Liver (tissue), 9 donors: ENCODE measurements around the gene ANKRD6. TPM values are rescaled to one million over a fixed set of nuclear protein-coding genes. Genes with fewer than 3 reads are reported as not detected.

Experiments used
- DNase-seq: peaks from one replicate; pipeline ENCODE4 v3.0.0-alpha.2; 2017; ENCODE audit warnings: low spot score
- H3K27ac ChIP-seq, 2 donors: one replicate each; pipeline ENCODE4 v1.7.0; 2013; ENCODE audit warnings: inconsistent platforms in 2 of 2, low read length in 2 of 2, control low read depth in 1 of 2, low read depth in 1 of 2, mild to moderate bottlenecking in 1 of 2
- H3K27me3 ChIP-seq, 4 donors: one replicate each; pipeline versions ENCODE4 v1.6.1 to v1.7.0; 2013; ENCODE audit warnings: low read length in 3 of 4, inconsistent platforms in 1 of 4, mild to moderate bottlenecking in 1 of 4, moderate library complexity in 1 of 4; ENCODE audit not compliant: control insufficient read depth in 4 of 4, insufficient read depth in 4 of 4
- H3K36me3 ChIP-seq, 4 donors: one replicate each; pipeline versions ENCODE4 v1.6.1 to v1.7.0; 2013; ENCODE audit warnings: low read length in 3 of 4, mild to moderate bottlenecking in 3 of 4, low read depth in 1 of 4, moderate library complexity in 1 of 4; ENCODE audit not compliant: control insufficient read depth in 4 of 4, insufficient read depth in 3 of 4
- H3K4me1 ChIP-seq, 4 donors: one replicate each; pipeline versions ENCODE4 v1.6.1 to v1.7.0; 2013; ENCODE audit warnings: low read length in 3 of 4, mild to moderate bottlenecking in 3 of 4, moderate library complexity in 1 of 4; ENCODE audit not compliant: control insufficient read depth in 4 of 4, insufficient read depth in 4 of 4
- H3K4me3 ChIP-seq, 3 donors: one replicate each; pipeline versions ENCODE4 v1.6.1 to v1.7.0; 2013; ENCODE audit warnings: low read length in 3 of 3, control low read depth in 1 of 3, low read depth in 1 of 3, mild to moderate bottlenecking in 1 of 3
- H3K9ac ChIP-seq, 2 donors: one replicate each; pipeline ENCODE4 v1.7.0; 2013; ENCODE audit warnings: low read length in 2 of 2, mild to moderate bottlenecking in 2 of 2, moderate library complexity in 2 of 2, control low read depth in 1 of 2, low read depth in 1 of 2
- H3K9me3 ChIP-seq, 4 donors: one replicate each; pipeline versions ENCODE4 v1.6.1 to v1.7.0; 2013; ENCODE audit warnings: low read length in 3 of 4; ENCODE audit not compliant: control insufficient read depth in 4 of 4
- EGR1 ChIP-seq, 2 donors: IDR thresholded peaks; 2 replicates each; pipeline ENCODE4 v1.6.1; 2016 to 2018; ENCODE audit warnings: antibody characterized with exemption in 2 of 2, low read depth in 2 of 2
- FOXA1 ChIP-seq: IDR thresholded peaks from 2 replicates; pipeline ENCODE4 v1.6.1; 2016; ENCODE audit warnings: antibody characterized with exemption
- FOXA2 ChIP-seq: IDR thresholded peaks from 2 replicates; pipeline ENCODE4 v1.6.1; 2016; ENCODE audit warnings: antibody characterized with exemption
- GABPA ChIP-seq, 2 donors: IDR thresholded peaks in 1 of 2; conservative IDR thresholded peaks in 1 of 2; 2 replicates each; pipeline ENCODE4 v1.6.1; 2016; ENCODE audit warnings: antibody characterized with exemption in 2 of 2, mild to moderate bottlenecking in 1 of 2, moderate library complexity in 1 of 2
- HNF4A ChIP-seq, 2 donors: conservative IDR thresholded peaks; 2 replicates each; pipeline ENCODE4 v1.6.1; 2016; ENCODE audit warnings: antibody characterized with exemption in 2 of 2, mild to moderate bottlenecking in 2 of 2
- HNF4G ChIP-seq: IDR thresholded peaks from 2 replicates; pipeline ENCODE4 v1.6.1; 2016; ENCODE audit warnings: antibody characterized with exemption
- JUND ChIP-seq, 2 donors: IDR thresholded peaks; 2 replicates each; pipeline ENCODE4 v1.6.1; 2016; ENCODE audit warnings: antibody characterized with exemption in 2 of 2
- NR2F2 ChIP-seq: IDR thresholded peaks from 2 replicates; pipeline ENCODE4 v1.6.1; 2016; ENCODE audit warnings: antibody characterized with exemption
- RAD21 ChIP-seq, 2 donors: IDR thresholded peaks; 2 replicates each; pipeline ENCODE4 v1.6.1; 2016; ENCODE audit warnings: antibody characterized with exemption in 2 of 2, mild to moderate bottlenecking in 2 of 2
- RXRA ChIP-seq, 2 donors: IDR thresholded peaks; 2 replicates each; pipeline ENCODE4 v1.6.1; 2017 to 2018; ENCODE audit warnings: antibody characterized with exemption in 2 of 2, mild to moderate bottlenecking in 1 of 2
- SP1 ChIP-seq: IDR thresholded peaks from 2 replicates; pipeline ENCODE4 v1.6.1; 2018; ENCODE audit warnings: antibody characterized with exemption, mild to moderate bottlenecking
- TAF1 ChIP-seq: conservative IDR thresholded peaks from 2 replicates; pipeline ENCODE4 v1.6.1; 2016; ENCODE audit warnings: antibody characterized with exemption, mild to moderate bottlenecking
- YY1 ChIP-seq: IDR thresholded peaks from 2 replicates; pipeline ENCODE4 v1.6.1; 2016; ENCODE audit warnings: antibody characterized with exemption, mild to moderate bottlenecking
- WGBS: extraction: QIAGEN DNeasy Blood & Tissue Kit; methylation state at CpG from one replicate; pipeline ENCODE4 v1.1.7; 2013; 5-methylcytosine and 5-hydroxymethylcytosine counted together
- polyA plus RNA-seq, 2 donors: library from polyadenylated mRNA; stranded (reverse) in 1 of 2; unstranded in 1 of 2; fragments of 200-250 nt in 1 of 2; fragments of >200 nt in 1 of 2; fragmentation: Nextera tagmentation in 1 of 2; extraction: Ambion mirVana in 1 of 2; gene quantifications; one replicate each; pipeline versions ENCODE4 v1.2.1 to v1.2.3, GENCODE V29; 2013 to 2015
- total RNA-seq, 2 donors: library from RNA; depleted of rRNA; stranded (reverse); fragments of >200 nt; gene quantifications; one replicate each; pipeline ENCODE4 v1.2.3, GENCODE V29; 2014
- TF ChIP-seq, protein P1 (sequence below): IDR thresholded peaks from 2 replicates; pipeline ENCODE4 v1.6.1; 2016; ENCODE audit warnings: antibody characterized with exemption
- TF ChIP-seq, protein P2 (sequence below): IDR thresholded peaks from 2 replicates; pipeline ENCODE4 v1.6.1; 2016; ENCODE audit warnings: antibody characterized with exemption
- TF ChIP-seq, protein P3 (sequence below): IDR thresholded peaks from 2 replicates; pipeline ENCODE4 v1.6.1; 2016; ENCODE audit warnings: antibody characterized with exemption
- TF ChIP-seq, protein P4 (sequence below): fragments of 150-350 bp; IDR thresholded peaks from 2 replicates; pipeline ENCODE4 v1.5.1; 2017; ENCODE audit warnings: improper control_type of control experiment, low read depth, low read length; ENCODE audit not compliant: missing input control
- TF ChIP-seq, protein P5 (sequence below): IDR thresholded peaks from 2 replicates; pipeline ENCODE4 v1.6.1; 2016; ENCODE audit warnings: antibody characterized with exemption, mild to moderate bottlenecking
- donor health status: healthy.
- donor health status: healthy.
- donor health status: healthy.
- donor health status: healthy.
- donor health status: healthy.

ANKRD6 gene
- total and polyA plus RNA-seq, 4 donors: 2.9 to 9.2 (median 3.8) TPM

DNA sequence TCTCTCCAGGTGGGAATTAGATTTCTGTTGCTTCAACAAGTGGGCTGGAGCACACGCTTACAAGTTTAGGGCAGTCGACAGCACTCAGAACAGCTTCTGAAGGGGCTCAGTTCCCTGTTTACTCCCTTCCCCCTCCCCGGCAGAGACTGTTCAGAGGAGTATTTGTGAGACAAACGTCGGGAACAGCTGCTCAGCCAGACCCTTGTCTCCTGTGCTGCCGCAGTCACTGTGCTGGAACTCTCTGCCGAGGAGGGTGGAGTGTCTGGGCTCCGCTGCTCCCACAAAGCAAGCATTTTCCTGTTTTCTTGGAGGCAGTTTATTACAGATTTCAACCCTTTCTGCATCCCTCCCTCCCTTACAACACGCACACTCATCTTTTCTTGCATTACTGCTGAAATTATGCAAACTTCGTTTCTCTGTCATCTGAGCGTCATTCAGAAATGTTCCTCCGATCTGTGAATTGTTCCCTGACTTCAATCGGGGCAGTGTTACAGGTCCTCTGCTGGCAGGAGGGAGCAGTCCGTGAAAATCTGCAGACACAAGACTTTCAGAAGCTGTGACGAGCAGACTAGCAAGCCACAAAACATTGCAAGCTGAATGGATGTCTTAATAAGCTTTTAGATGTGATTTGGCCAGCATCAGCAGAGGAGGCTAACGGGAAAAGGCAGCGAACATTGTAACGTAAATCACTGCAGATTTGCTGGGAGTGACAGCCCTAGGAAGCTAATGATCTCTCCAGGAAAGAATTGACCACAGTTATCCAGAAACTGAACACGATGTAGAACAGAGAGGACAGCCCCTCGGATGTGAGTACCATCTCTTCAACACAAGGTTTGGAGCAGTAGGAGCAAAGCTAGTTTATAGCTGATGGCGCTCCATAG, 129.4 kb downstream of the ANKRD6 start:
- H3K36me3 ChIP-seq: no peaks in the 10 kb centered on the region
- no peak for TF ChIP-seq JUND (IDR thresholded peaks at IDR 0.05)
- TF ChIP-seq YY1: no peak
- TF ChIP-seq, protein P1, sequence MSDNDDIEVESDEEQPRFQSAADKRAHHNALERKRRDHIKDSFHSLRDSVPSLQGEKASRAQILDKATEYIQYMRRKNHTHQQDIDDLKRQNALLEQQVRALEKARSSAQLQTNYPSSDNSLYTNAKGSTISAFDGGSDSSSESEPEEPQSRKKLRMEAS: no peak
- TF ChIP-seq NR2F2: no peak
- TF ChIP-seq, protein P2, sequence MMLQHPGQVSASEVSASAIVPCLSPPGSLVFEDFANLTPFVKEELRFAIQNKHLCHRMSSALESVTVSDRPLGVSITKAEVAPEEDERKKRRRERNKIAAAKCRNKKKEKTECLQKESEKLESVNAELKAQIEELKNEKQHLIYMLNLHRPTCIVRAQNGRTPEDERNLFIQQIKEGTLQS: no peak
- no peak for TF ChIP-seq HNF4A (conservative IDR thresholded peaks at IDR 0.05)
- no peak for TF ChIP-seq RAD21 (IDR thresholded peaks at IDR 0.05)
- no peak for TF ChIP-seq SP1
- TF ChIP-seq HNF4G: no peak
- no peak for TF ChIP-seq FOXA1
- no peak for TF ChIP-seq FOXA2
- TF ChIP-seq RXRA (IDR thresholded peaks at IDR 0.05): no peak
- TF ChIP-seq, protein P3, sequence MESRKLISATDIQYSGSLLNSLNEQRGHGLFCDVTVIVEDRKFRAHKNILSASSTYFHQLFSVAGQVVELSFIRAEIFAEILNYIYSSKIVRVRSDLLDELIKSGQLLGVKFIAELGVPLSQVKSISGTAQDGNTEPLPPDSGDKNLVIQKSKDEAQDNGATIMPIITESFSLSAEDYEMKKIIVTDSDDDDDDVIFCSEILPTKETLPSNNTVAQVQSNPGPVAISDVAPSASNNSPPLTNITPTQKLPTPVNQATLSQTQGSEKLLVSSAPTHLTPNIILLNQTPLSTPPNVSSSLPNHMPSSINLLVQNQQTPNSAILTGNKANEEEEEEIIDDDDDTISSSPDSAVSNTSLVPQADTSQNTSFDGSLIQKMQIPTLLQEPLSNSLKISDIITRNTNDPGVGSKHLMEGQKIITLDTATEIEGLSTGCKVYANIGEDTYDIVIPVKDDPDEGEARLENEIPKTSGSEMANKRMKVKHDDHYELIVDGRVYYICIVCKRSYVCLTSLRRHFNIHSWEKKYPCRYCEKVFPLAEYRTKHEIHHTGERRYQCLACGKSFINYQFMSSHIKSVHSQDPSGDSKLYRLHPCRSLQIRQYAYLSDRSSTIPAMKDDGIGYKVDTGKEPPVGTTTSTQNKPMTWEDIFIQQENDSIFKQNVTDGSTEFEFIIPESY: no peak
- TF ChIP-seq, protein P4, sequence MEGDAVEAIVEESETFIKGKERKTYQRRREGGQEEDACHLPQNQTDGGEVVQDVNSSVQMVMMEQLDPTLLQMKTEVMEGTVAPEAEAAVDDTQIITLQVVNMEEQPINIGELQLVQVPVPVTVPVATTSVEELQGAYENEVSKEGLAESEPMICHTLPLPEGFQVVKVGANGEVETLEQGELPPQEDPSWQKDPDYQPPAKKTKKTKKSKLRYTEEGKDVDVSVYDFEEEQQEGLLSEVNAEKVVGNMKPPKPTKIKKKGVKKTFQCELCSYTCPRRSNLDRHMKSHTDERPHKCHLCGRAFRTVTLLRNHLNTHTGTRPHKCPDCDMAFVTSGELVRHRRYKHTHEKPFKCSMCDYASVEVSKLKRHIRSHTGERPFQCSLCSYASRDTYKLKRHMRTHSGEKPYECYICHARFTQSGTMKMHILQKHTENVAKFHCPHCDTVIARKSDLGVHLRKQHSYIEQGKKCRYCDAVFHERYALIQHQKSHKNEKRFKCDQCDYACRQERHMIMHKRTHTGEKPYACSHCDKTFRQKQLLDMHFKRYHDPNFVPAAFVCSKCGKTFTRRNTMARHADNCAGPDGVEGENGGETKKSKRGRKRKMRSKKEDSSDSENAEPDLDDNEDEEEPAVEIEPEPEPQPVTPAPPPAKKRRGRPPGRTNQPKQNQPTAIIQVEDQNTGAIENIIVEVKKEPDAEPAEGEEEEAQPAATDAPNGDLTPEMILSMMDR: no peak
- TF ChIP-seq TAF1: no peak
- no peak for TF ChIP-seq EGR1 (IDR thresholded peaks at IDR 0.05; ENCODE audit: low read depth in 2 of 2)
- no peak for TF ChIP-seq GABPA (IDR thresholded peaks at IDR 0.05 in 1 of 2, conservative IDR thresholded peaks at IDR 0.05 in 1 of 2)
- TF ChIP-seq, protein P5, sequence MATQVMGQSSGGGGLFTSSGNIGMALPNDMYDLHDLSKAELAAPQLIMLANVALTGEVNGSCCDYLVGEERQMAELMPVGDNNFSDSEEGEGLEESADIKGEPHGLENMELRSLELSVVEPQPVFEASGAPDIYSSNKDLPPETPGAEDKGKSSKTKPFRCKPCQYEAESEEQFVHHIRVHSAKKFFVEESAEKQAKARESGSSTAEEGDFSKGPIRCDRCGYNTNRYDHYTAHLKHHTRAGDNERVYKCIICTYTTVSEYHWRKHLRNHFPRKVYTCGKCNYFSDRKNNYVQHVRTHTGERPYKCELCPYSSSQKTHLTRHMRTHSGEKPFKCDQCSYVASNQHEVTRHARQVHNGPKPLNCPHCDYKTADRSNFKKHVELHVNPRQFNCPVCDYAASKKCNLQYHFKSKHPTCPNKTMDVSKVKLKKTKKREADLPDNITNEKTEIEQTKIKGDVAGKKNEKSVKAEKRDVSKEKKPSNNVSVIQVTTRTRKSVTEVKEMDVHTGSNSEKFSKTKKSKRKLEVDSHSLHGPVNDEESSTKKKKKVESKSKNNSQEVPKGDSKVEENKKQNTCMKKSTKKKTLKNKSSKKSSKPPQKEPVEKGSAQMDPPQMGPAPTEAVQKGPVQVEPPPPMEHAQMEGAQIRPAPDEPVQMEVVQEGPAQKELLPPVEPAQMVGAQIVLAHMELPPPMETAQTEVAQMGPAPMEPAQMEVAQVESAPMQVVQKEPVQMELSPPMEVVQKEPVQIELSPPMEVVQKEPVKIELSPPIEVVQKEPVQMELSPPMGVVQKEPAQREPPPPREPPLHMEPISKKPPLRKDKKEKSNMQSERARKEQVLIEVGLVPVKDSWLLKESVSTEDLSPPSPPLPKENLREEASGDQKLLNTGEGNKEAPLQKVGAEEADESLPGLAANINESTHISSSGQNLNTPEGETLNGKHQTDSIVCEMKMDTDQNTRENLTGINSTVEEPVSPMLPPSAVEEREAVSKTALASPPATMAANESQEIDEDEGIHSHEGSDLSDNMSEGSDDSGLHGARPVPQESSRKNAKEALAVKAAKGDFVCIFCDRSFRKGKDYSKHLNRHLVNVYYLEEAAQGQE: no peak
- H3K4me3 ChIP-seq: no peak overlapping the region
- peaks cover 0 to 3% (median 1%) of the 10 kb centered on the region in 4 donors for H3K9me3 ChIP-seq
- DNase-seq: no peak
- H3K27me3 ChIP-seq: no peaks in the 10 kb centered on the region
- no peak overlapping the region for H3K27ac ChIP-seq
- H3K4me1 ChIP-seq: peaks cover 4 to 25% (median 15%) of the 10 kb centered on the region in 4 donors
- 83% methylated on average over 21 of the region's 21 CpGs for WGBS
- no peak overlapping the region for H3K9ac ChIP-seq
